IPS DF 4.7 (cell line): Measurements from ENCODE around the gene CD300LF.

Experiments used
- DNase-seq: peaks from one replicate; pipeline ENCODE4 v3.0.0-alpha.2; 2013; ENCODE audit warnings: low spot score; ENCODE audit errors: extremely low read depth

CD300LF gene

GRCh38 chr17:74645010-74645409 lies 67.7 kb downstream of the CD300LF start:
- no peak for DNase-seq

GRCh38 chr17:74644419-74644818 lies 68.3 kb downstream of the CD300LF start:
- no peak for DNase-seq
